Hepatocyte (in vitro differentiated cells): ENCODE data around the gene C1QL4. TPM values are rescaled to one million over a fixed set of nuclear protein-coding genes. Genes with fewer than 3 reads are reported as not detected.

Experiments
- DNase-seq: peaks from one replicate; pipeline ENCODE4 v3.0.0-alpha.2; 2016; ENCODE audit warnings: low spot score
- H2AFZ ChIP-seq: fragments of 200-600 bp; sonication (generic); 2 replicates; pipeline ENCODE4 v1.6.0; 2016; ENCODE audit warnings: antibody characterized with exemption, mild to moderate bottlenecking
- H3K27ac ChIP-seq: fragments of 200-600 bp; sonication (generic); 2 replicates; pipeline ENCODE4 v1.5.1; 2016; ENCODE audit warnings: mild to moderate bottlenecking
- H3K27me3 ChIP-seq: fragments of 200-600 bp; sonication (generic); 2 replicates; pipeline ENCODE4 v1.6.1; 2016
- H3K36me3 ChIP-seq: fragments of 200-600 bp; sonication (generic); replicated peaks from 2 replicates; pipeline ENCODE4 v1.5.1; 2016; ENCODE audit warnings: low read depth; ENCODE audit not compliant: insufficient read depth
- H3K4me1 ChIP-seq: fragments of 200-600 bp; sonication (generic); 2 replicates; pipeline ENCODE4 v1.5.1; 2016; ENCODE audit warnings: mild to moderate bottlenecking, moderate library complexity; ENCODE audit not compliant: insufficient read depth
- H3K4me2 ChIP-seq: fragments of 200-600 bp; sonication (generic); 2 replicates; pipeline ENCODE4 v1.6.0; 2016
- H3K4me3 ChIP-seq: fragments of 200-600 bp; sonication (generic); 2 replicates; pipeline ENCODE4 v1.5.1; 2016; ENCODE audit warnings: mild to moderate bottlenecking
- H3K79me2 ChIP-seq: fragments of 200-600 bp; sonication (generic); 2 replicates; pipeline ENCODE4 v1.6.0; 2017; ENCODE audit warnings: mild to moderate bottlenecking
- H3K9me2 ChIP-seq: fragments of 200-600 bp; sonication (generic); replicated peaks from 2 replicates; pipeline ENCODE4 v1.6.0; 2017; ENCODE audit warnings: mild to moderate bottlenecking; ENCODE audit not compliant: insufficient read depth
- H3K9me3 ChIP-seq: fragments of 200-600 bp; sonication (generic); 2 replicates; pipeline ENCODE4 v1.5.1; 2016; ENCODE audit warnings: low read depth, mild to moderate bottlenecking
- H4K20me1 ChIP-seq: fragments of 200-600 bp; sonication (generic); 2 replicates; pipeline ENCODE4 v1.6.0; 2016; ENCODE audit warnings: mild to moderate bottlenecking; ENCODE audit not compliant: insufficient read depth, poor library complexity, severe bottlenecking
- EZH2 ChIP-seq: fragments of 200-600 bp; sonication (generic); IDR thresholded peaks from 2 replicates; pipeline ENCODE4 v1.6.1; 2016; ENCODE audit warnings: antibody characterized with exemption, mild to moderate bottlenecking, borderline replicate concordance
- EZH2phosphoT487 ChIP-seq: fragments of 200-600 bp; sonication (generic); IDR thresholded peaks from one replicate; pipeline ENCODE4 v1.6.1; 2018; ENCODE audit warnings: antibody characterized with exemption, mild to moderate bottlenecking, low read depth, moderate library complexity; ENCODE audit not compliant: unreplicated experiment, severe bottlenecking
- WGBS: methylation state at CpG from one replicate; pipeline ENCODE4 v1.1.6; 2016; ENCODE audit warnings: low lambda C conversion rate; ENCODE audit errors: missing lambda C conversion rate; 5-methylcytosine and 5-hydroxymethylcytosine counted together
- polyA plus RNA-seq: library from polyadenylated mRNA; unstranded; fragments of >200 nt; fragmentation: Nextera tagmentation; extraction: Ambion mirVana; gene quantifications from 2 replicates; pipeline ENCODE4 v1.2.1, GENCODE V29; 2016
- total RNA-seq: library from RNA; depleted of rRNA; stranded (reverse); fragments of >200 nt; gene quantifications from 2 replicates; pipeline ENCODE4 v1.2.3, GENCODE V29; 2014
- TF ChIP-seq, protein P1 (sequence below): fragments of 200-600 bp; sonication (generic); IDR thresholded peaks from 2 replicates; pipeline ENCODE4 v1.5.1; 2016; ENCODE audit warnings: antibody characterized with exemption, mild to moderate bottlenecking; ENCODE audit not compliant: poor library complexity

C1QL4 gene
- total and polyA plus RNA-seq, 2 experiments from 2014 or later: not detected

DNA sequence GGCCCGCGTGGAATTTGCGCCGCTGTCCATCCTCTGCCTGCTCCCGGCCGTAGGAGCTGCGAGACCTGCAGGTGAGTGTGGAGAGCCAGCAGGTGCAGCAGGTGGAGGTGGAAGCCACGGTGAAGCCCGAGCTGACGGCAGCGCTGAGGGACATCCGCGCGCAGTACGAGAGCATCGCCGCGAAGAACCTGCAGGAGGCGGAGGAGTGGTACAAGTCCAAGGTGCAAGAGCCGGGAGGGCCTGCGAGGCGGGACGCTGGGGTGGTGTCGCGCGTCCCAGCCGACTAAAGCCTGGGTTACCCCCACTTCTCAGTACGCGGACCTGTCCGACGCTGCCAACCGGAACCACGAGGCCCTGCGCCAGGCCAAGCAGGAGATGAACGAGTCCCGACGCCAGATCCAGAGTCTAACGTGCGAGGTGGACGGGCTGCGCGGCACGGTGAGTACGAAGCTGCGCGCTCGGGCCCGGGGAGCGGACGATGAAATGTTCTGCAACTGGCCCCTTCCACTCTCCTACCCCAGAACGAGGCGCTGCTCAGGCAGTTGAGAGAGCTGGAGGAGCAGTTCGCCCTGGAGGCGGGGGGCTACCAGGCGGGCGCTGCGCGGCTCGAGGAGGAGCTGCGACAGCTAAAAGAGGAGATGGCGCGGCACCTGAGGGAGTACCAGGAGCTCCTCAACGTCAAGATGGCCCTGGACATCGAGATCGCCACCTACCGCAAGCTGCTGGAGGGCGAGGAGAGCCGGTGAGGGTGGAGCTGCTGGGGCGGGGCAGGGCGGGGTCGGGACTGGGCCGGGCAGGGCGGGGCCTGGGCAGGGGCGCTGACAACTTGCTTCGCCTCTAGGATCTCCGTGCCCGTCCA lies 39.9 kb downstream of the C1QL4 start:
- no peak overlapping the region for H2AFZ ChIP-seq

DNA sequence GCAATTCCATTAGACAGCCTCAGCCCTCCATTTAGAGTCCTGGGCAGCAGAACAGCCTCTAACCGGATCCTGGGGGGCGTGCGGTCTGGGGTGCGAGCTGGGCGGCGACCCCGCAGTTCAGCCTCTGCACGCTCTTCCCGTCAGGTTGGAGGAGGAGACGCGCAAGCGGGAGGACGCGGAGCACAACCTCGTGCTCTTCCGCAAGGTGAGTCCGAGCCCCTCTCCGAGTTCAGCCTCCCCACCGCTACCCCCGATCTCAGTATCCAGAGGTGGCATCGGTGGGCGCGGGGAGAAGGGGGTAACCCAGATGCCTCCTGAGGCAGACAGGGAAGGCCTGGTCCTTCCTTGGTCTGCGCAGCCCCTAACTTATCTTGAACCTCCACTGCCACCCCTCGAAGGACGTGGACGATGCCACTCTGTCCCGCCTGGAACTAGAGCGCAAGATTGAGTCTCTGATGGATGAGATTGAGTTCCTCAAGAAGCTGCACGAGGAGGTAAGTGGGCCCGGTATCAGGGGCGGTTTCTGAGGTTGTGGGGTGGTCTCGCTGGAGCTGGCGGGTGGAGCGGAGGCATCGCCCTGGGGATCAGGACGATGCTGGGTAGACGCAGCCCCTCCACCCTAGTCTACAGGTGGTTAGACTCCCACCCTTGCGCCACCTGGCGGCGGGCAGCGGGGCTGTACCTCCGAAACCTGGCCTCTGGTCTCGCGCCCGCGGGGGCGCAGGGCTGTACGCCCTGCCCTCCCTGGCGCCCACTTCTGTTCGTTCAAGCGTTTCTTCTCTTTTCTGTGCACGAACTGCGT lies 40.8 kb downstream of the C1QL4 start:
- 41% methylated on average over 53 of the region's 54 CpGs for WGBS
- Histone ChIP-seq H2AFZ (no peak overlapping the region), H4K20me1 (no peaks in the 10 kb centered on the region), H3K4me2 (peak overlapping the region; percentile 84), H3K4me3 (no peak overlapping the region), H3K79me2 (no peaks in the 10 kb centered on the region), H3K27ac (no peak overlapping the region), H3K27me3 (peaks cover 63% of the 10 kb centered on the region), H3K9me3 (no peaks in the 10 kb centered on the region), H3K4me1 (peaks cover 15% of the 10 kb centered on the region), H3K9me2 (no peaks in the 10 kb centered on the region), H3K36me3 (no peaks in the 10 kb centered on the region)
- DNase-seq: peak; percentile 63
- no peak for TF ChIP-seq EZH2phosphoT487
- TF ChIP-seq, protein P1, sequence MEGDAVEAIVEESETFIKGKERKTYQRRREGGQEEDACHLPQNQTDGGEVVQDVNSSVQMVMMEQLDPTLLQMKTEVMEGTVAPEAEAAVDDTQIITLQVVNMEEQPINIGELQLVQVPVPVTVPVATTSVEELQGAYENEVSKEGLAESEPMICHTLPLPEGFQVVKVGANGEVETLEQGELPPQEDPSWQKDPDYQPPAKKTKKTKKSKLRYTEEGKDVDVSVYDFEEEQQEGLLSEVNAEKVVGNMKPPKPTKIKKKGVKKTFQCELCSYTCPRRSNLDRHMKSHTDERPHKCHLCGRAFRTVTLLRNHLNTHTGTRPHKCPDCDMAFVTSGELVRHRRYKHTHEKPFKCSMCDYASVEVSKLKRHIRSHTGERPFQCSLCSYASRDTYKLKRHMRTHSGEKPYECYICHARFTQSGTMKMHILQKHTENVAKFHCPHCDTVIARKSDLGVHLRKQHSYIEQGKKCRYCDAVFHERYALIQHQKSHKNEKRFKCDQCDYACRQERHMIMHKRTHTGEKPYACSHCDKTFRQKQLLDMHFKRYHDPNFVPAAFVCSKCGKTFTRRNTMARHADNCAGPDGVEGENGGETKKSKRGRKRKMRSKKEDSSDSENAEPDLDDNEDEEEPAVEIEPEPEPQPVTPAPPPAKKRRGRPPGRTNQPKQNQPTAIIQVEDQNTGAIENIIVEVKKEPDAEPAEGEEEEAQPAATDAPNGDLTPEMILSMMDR: peak; percentile 50

More for the DNA sequence above, 39.9 kb downstream of the C1QL4 start:
- peak; percentile 59 for DNase-seq
- Histone ChIP-seq H3K4me3 (no peak overlapping the region), H3K9me2 (no peaks in the 10 kb centered on the region), H3K4me2 (peak overlapping the region; percentile 84), H3K36me3 (no peaks in the 10 kb centered on the region), H3K27me3 (peaks cover 63% of the 10 kb centered on the region), H3K9me3 (no peaks in the 10 kb centered on the region), H3K27ac (no peak overlapping the region), H3K79me2 (no peaks in the 10 kb centered on the region), H4K20me1 (no peaks in the 10 kb centered on the region), H3K4me1 (peaks cover 15% of the 10 kb centered on the region)
- TF ChIP-seq EZH2phosphoT487 (no peak), EZH2 (peak; percentile 36)
- TF ChIP-seq, protein P1: peak; percentile 5
- WGBS: 8% methylated on average over 66 of the region's 77 CpGs

GRCh38 chr12:49295082-49295936 lies 41.7 kb downstream of the C1QL4 start, which contains the start of gene PRPH:
TSS of gene PRPH (plus strand) at chr12:49295147. CDS start at chr12:49295201, 54 bp downstream.
- H3K9me3 ChIP-seq: no peaks in the 10 kb centered on the region
- 7% methylated on average over 66 of the region's 82 CpGs for WGBS
- peak within 1 kb of the TSS; percentile 74 for H3K4me2 ChIP-seq
- H3K9me2 ChIP-seq: no peaks in the 10 kb centered on the region
- H3K79me2 ChIP-seq: no peaks in the 10 kb centered on the region
- no peak within 1 kb of the TSS for H3K4me3 ChIP-seq
- no peaks in the 10 kb centered on the region for H3K36me3 ChIP-seq
- H3K4me1 ChIP-seq: peaks cover 15% of the 10 kb centered on the region
- no peak within 1 kb of the TSS for H3K27ac ChIP-seq
- DNase-seq: no peak
- H2AFZ ChIP-seq: no peak within 1 kb of the TSS
- TF ChIP-seq, protein P1: no peak
- TF ChIP-seq EZH2phosphoT487 (peak; percentile 19), EZH2 (peak; percentile 91)
- H3K27me3 ChIP-seq: peaks cover 63% of the 10 kb centered on the region
- no peaks in the 10 kb centered on the region for H4K20me1 ChIP-seq
